GM12892 (cell line): ENCODE results near the gene KDM5A.

Experiments used
- POLR2A ChIP-seq: IDR thresholded peaks from 2 replicates; pipeline ENCODE4 v1.6.1; 2011; ENCODE audit warnings: low read depth, low read length, control low read depth
- POLR2AphosphoS5 ChIP-seq: IDR thresholded peaks from 2 replicates; pipeline ENCODE4 v1.6.1; 2011; ENCODE audit warnings: low read depth, low read length, control low read depth
- TAF1 ChIP-seq: IDR thresholded peaks from 2 replicates; pipeline ENCODE4 v1.6.1; 2011; ENCODE audit warnings: low read depth, mild to moderate bottlenecking, control low read depth, low read length, borderline replicate concordance

DNA sequence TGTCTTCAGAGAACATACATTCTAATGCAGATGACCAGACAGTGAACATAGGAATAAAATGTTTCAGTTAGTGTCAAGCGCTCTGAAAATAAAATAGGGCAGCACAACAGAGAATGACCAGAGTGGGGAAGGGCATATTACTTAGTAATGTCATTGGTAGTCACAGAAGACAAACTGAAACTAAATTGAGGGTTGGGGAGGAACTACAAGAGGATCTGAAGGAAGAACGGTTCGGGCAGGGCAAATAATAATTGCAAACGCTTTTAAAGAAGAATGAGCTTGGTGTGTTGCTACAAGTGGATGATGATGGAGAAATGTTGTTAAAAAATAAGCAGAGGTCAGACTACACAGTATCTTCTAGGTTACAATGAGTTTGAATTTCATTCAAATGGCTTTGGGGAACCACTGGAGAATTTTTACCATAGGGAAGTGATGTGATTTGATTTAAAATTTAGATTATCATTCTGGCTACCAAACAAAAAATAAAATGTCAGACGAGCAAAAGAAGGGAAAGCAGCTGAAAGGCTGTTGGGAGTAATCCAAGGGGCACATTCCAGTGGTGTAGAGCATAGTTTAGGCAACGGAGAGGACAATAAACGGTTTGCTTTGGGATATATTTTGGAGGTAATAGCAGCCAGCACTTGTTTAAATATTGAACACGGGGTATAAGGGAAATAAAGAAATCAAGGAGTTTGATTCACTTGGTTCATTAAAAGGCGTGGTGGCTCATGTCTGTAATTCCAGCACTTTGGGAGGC is 70.2 kb downstream of the KDM5A start:
- TF ChIP-seq POLR2A (no peak), POLR2AphosphoS5 (no peak), TAF1 (no peak)
